DND-41 (cell line): ENCODE measurements around the gene NUDT3.

Source experiments
- CTCF ChIP-seq: IDR thresholded peaks from 2 replicates; pipeline ENCODE4 v1.5.1; 2012; ENCODE audit warnings: borderline replicate concordance, low read length, moderate library complexity, mild to moderate bottlenecking; ENCODE audit not compliant: poor library complexity, severe bottlenecking; ENCODE audit errors: extremely low read depth
- EZH2 ChIP-seq: IDR thresholded peaks from 3 replicates; pipeline ENCODE4 v1.6.1; 2012; ENCODE audit warnings: borderline replicate concordance, low read depth, mild to moderate bottlenecking, moderate library complexity, low read length, inconsistent platforms; ENCODE audit not compliant: severe bottlenecking

- no peak for TF ChIP-seq CTCF
- TF ChIP-seq EZH2 = no peak
These were observed 52.5 kb downstream of the NUDT3 start for GRCh38 chr6:34339971-34340370.
